Suppressor macrophage treated with lipopolysaccharide for 4 hours (primary cell): ENCODE results near the gene FBXO15.

ENCODE experiments used
- DNase-seq: peaks from one replicate; pipeline ENCODE4 v3.0.0-alpha.2; 2020

The FBXO15 gene, protein sequence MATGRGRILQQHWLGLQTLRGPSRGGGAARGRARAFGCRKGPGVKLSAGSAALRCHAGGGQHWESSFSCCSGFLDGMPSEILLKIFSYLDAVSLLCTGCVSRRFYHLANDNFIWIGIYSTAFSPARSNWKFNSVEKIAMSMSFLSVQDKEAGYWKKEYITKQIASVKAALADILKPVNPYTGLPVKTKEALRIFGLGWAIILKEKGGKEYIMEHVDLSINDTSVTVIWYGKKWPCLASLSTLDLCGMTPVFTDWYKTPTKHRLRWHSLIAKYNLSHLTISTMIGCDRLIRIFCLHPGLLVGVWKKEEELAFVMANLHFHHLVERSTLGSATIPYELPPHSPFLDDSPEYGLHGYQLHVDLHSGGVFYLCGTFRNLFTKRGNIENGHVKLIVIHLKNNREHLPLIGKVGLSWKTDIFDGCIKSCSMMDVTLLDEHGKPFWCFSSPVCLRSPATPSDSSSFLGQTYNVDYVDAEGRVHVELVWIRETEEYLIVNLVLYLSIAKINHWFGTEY

GRCh38 chr18:74147779-74148542, at the start of gene FBXO15, which contains the start of gene TIMM21:
TSS of gene FBXO15 (minus strand) at chr18:74147834. CDS start at chr18:74147785, 49 bp downstream.
TSS of gene TIMM21 (plus strand) at chr18:74148523. CDS start at chr18:74148809, 286 bp downstream.
- peak; percentile 98 for DNase-seq

DNA sequence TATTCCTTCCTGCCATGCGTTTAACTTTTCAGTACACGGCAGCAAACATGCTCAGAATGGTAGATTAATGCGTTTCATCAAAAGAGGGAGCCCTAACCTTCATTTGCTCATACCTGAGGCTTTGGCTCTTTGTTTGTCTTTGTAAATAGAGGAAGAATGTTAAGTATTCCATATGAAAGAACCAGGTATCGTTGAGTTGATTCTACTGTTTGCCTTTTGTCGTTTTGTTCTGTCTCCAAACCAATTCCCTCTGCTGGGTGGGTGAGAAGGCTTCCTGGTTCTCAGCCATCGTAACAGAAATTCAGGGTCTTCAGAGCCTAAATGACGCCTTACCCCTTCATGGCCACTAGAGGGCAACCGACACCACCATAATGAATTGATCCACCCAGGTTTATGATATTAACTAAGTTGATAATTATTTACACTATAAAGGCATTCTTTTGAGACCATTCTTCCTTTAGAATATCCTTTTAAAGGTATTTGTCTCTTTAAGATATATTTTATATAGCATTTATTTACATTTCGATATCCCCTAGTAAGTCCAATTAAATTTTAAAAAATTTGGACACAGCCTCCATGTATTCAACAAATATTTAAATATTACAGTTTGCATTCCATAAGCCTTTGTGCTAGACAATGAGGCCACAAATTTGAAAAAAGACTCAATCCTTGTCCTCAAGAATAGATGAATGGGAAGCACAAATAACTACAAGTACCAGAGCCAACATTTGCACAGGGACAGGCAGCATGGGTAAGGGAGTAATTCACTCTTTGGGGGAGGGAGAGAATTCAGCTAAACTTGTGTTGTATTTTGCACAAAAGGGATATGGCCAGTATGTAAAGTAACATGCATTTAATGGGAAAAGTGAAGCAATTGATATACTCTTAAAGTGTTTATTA, 48.8 kb upstream of the FBXO15 start:
- peak; percentile 69 for DNase-seq

GRCh38 chr18:74194691-74195090, 47.1 kb upstream of the FBXO15 start:
- DNase-seq: no peak

GRCh38 chr18:74191577-74191976, 43.9 kb upstream of the FBXO15 start:
- DNase-seq: no peak

GRCh38 chr18:74190086-74190485, 42.5 kb upstream of the FBXO15 start:
- no peak for DNase-seq

DNA sequence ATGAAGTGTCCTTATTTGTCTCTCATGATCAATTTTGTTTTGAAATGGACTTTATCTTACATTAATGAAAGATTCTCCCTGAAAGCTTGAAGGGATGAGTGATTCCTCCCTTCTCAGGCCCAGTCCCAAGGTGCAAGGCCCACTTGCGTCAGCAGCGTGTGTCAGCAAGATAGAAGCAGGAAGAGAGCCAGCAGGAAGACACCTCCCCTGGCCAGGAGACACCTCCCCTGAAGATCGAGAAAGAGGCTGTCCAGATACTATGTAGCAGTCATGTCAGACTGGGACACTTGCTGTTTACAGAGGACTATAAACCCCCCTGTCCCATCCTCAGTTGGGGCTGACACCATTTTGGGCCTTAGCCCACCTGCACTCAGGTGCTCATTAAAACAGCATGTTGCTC, 39.0 kb upstream of the FBXO15 start:
- no peak for DNase-seq

GRCh38 chr18:74185860-74186259, 38.2 kb upstream of the FBXO15 start:
- no peak for DNase-seq

DNA sequence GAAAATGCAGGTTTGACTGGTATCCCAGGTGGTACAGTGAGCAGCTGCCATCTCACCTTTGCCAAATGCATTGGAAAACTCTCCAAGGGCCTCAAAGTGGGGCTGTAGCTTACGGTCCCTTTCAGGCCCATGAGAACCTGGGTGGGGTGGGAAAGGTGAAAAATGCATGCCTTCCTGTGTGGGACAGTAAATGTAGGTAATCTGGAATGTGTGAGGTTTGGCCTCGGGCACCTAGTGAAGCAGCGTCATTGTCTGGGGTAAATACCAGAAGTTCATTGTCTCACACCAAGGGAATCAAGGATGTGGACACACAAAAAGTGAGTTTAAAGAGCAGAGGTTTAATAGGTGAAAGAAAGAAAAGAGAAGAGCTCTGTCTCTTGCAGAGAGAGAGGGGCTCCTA, 37.2 kb upstream of the FBXO15 start:
- no peak for DNase-seq

DNA sequence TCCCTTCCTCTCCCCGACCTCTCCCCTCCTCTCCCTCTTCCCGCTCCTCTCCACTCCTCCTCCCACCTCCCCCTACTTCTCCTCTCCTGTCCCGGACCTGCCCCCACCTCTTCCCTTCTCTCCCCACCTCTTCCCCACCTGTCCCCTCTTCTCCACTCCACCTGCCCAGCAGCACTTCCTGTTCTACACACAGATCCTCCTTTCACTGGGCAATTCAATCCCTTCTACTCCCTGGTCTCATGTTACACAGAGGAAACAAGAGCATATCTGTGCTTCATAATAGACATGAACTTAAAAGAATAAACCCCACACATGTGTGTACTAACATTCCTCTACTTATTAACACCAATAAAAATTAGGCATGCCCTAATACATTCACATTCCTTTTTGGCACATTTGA, 35.5 kb upstream of the FBXO15 start:
- no peak for DNase-seq

GRCh38 chr18:74182335-74182734, 34.7 kb upstream of the FBXO15 start:
- DNase-seq: no peak

DNA sequence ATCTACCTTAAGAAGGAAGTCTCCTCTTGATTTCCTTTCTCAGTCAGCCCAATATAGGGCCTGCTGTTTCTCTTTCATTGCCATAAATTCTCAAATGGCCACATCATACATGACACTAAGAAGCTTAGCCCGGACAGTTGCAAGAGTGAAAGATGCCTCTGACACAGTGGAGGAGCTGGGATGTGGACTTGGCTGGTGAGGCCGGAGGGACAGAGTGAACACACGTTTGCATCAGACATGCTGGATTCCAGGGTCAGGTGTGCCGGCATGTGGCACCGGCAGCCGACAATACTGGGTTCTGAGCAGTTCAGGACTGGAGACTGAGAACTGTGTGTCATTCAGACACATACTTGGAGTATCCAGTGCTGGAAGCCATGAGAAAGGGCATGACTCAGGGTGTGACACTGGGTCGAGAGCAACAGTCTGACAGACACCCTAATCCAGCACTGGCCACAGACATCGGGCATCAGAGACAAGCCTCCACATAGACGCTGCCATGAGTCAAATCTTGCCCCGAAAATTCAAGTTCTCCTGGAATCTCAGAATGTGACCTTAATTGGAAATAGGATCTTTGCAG, 32.1 kb upstream of the FBXO15 start:
- DNase-seq: no peak

DNA sequence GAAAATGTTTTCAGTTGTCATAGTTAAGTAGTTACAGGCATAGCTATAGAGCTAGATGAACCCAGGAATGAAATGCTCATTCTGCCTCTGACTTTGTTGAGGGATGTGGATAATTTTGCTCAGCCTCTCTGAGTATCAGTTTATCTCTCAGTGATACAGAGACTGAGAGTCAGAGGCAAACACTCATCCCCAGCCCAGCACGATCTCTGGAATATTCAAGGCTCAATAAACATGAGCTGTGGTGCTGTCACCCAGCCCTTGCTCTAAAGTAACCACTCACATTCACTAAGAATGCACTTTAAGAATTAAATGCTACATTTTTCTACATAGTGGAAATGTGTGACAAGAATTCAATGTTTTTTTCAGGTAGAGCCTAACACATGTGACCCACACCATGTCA, 31.2 kb upstream of the FBXO15 start:
- DNase-seq: no peak

- no peak for DNase-seq
Measured at GRCh38 chr18:74175658-74176057, 28.0 kb upstream of the FBXO15 start.

DNA sequence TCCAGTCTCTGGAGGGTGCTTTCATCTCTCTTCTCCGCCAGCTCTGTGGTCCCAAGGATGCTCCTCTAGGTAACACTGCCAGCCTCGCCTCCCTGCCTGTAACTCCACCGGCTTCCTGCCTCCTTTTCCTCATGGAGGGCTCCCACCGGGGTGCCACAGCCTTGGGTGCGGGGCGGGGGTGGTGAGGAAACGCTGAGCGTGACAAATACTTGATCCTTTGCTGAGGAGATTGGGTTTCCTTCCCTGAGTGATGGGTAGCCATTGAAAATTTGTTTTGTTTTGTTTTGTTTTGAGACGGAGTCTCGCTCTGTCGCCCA, 25.8 kb upstream of the FBXO15 start:
- DNase-seq: no peak

DNA sequence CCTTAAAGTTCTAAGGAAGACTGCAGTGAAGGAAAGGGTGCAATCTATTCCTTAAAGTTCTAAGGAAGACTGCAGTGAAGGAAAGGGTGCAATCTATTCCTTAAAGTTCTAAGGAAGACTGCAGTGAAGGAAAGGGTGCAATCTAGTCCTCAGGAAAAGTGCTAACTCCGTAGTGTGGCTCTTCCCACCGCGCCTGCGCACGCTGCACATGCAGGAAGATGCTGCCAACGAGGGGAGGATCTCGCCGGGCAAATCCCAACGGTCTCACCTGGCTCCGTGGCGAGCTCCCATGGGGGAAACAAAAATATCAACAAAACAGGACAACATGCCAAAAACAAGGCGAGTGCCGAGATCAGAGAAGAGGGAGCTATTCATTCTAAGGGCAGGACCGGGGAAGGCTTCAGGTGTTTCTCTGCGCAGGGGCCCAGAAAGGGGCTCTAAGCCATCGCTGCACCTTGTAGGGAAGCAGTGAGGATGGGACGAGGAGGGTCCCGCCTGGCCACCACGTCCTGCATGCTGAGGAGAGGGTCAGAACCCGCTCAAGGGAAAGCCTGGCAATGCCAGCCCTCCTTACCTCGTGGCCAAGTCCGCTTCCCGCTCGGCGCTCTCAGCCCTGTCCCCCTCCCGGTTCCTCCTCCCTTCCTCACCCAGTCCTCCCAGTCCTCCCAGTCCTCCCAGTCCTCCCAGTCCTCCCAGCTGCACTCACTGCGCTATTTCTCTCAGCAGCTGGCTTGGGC, 25.2 kb upstream of the FBXO15 start:
- no peak for DNase-seq

- peak; percentile 31 for DNase-seq
Measured at GRCh38 chr18:74171910-74172606, 24.4 kb upstream of the FBXO15 start.

- no peak for DNase-seq
Measured at GRCh38 chr18:74166386-74166785, 18.8 kb upstream of the FBXO15 start.

DNA sequence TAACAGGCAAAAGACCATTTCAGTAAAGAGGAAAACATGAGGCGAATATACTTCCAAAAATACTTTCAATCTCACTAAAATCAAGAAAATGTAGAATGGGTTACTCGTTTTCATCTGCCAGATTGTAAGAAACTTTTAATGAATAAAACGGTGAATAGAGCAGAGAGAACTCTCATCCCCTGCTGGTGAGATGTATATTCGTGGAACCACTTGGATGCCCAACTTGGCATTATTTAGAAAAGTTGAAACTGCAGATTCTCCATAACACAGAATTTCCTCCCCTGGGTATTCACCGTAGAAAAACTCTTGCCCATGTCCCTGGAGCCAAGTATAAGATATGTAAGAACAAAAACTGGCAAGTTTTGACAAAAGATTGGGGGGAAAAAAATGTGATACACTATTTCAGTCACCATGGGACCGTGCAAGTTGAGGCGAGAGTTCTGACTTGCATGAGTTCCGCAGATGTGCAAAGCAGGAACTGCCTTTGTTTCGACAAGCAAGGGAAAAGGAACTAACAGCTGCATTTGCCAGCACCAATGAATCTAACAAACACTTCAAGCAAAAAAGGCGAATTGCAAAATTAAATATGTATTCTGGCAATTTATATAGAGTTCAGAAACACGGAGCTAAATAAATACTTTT, 15.5 kb upstream of the FBXO15 start:
- peak; percentile 52 for DNase-seq

- DNase-seq: peak; percentile 63
Measured at GRCh38 chr18:74155276-74155675, 7.6 kb upstream of the FBXO15 start.

DNA sequence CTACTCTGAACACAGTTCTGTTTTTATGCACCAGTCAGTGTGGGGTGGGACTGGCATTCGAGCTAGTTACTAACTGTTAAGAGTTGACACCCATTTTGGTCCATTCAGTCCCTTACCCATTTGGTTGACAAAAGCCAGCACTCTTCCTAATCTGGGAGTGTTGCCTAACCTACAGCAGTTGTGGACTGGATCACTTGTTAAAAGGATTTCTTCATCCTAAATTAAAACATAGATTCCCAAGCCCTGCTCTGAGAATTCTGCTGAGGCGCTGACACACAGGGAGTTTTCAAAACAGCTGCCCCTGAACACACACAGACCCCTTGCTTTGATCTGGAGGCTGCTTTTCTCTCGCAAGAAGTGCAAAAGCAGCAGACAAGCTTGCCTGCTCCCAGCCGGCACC, 7.1 kb upstream of the FBXO15 start:
- peak; percentile 7 for DNase-seq

DNA sequence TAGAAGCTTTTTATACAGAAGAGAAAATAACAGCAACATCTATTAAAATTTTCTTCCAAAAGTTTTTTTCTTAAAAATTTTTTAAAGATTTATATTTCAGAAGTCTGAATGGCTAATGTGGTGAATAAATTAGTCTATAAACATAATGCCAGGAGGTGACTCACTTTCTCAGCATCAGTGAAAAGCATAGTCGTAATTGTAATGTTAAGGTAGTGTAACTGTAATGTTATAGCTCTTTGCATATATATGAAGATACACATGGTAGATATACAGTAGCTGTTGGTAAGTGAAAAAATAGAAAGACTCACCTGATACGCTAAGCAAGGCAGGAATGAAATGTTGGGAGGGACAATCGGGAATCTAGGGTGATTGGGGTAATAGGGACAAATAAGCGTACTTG, 6.2 kb upstream of the FBXO15 start:
- no peak for DNase-seq
